Activated CD8-positive, alpha-beta T cell treated with anti-CD3 and anti-CD28 coated beads for 36 hours (primary cell): ENCODE data around the gene ZNF609. TPM values are rescaled to one million over a fixed set of nuclear protein-coding genes. Genes with fewer than 3 reads are reported as not detected.
"Not testable (repeated sequence)": the region's sequence is repeated elsewhere in the genome, so short reads cannot be mapped to it uniquely, and the experiment has no call there.

Experiments used
- ATAC-seq: fragments of 200-7000 bp; cut with Tn5 transposase; one replicate; pipeline ENCODE4 v1.10.0; 2021; ENCODE audit warnings: mild to moderate bottlenecking, moderate library complexity
- CTCF ChIA-PET: fragments of 350-600 bp; sonication (Branson Sonifier 250); formaldehyde crosslinking; loops from one replicate; lab custom pipeline; 2021; ENCODE audit warnings: antibody characterized with exemption; lab: Charles Lee
- POLR2A ChIA-PET: fragments of 350-600 bp; sonication (Branson Sonifier 250); formaldehyde crosslinking; loops from one replicate; lab custom pipeline; 2021; ENCODE audit warnings: antibody characterized with exemption; lab: Charles Lee
- DNase-seq: peaks from one replicate; pipeline ENCODE4 v3.0.0-alpha.2; 2020
- H3K27ac Mint-ChIP-seq: one replicate; pipeline ENCODE4 v1.8.0; 2021; ENCODE audit warnings: mild to moderate bottlenecking, mixed read lengths
- H3K27me3 Mint-ChIP-seq: one replicate; pipeline ENCODE4 v1.8.0; 2021; ENCODE audit warnings: mixed read lengths
- H3K36me3 Mint-ChIP-seq: one replicate; pipeline ENCODE4 v1.8.0; 2021; ENCODE audit warnings: low read depth, mixed read lengths
- H3K4me1 Mint-ChIP-seq: one replicate; pipeline ENCODE4 v1.8.0; 2021; ENCODE audit warnings: low read depth, mixed read lengths
- H3K4me3 Mint-ChIP-seq: one replicate; pipeline ENCODE4 v1.8.0; 2021; ENCODE audit warnings: mild to moderate bottlenecking, moderate library complexity, mixed read lengths
- H3K9me3 Mint-ChIP-seq: one replicate; pipeline ENCODE4 v1.8.0; 2021; ENCODE audit warnings: mixed read lengths
- CTCF ChIP-seq: fragments of 200-600 bp; IDR thresholded peaks from one replicate; pipeline ENCODE4 v1.8.0; 2022; ENCODE audit warnings: antibody characterized with exemption, mild to moderate bottlenecking
- intact Hi-C: fragments of 100-400 bp; cut with micrococcal nuclease; formaldehyde crosslinking; loops from one replicate; pipeline ENCODE4 v1.10.0; 2022
- total RNA-seq, 2 experiments: library from RNA; stranded (reverse); gene quantifications; one replicate each; pipeline ENCODE4 v1.2.3, GENCODE V29; 2021

The ZNF609 gene
- total RNA-seq, 2 experiments from 2014 or later = 37.2 to 39.6 TPM

DNA sequence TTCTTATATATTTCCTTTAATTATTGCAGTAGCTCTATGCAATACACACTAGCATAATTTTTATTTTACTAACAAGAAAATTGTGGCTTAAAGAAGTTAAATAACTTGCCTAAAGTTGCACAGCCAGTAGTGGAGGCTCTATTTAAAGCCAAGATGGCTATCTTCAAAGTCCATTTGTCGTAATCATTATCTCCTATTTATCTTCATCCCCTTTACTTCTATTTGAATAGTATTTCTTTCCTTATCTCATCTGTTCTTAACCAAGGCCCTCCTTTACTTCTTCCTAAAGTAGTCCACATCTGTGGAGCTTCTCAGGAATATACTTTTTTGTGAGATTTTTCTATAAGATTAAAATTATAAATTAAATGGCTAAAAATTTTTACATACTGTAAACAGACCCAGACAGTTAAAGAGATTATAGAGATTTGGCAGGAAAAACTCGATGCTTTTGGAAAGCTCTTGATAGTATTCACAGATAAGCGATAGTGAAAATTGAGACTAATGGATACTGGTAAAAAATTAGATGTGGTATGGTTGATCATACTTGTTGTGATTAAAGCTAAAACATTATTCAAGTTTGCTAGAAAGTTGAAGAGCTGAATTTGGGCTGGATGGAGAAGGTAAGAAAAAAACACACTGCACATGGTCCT is 129.2 kb downstream of the ZNF609 start:
- Mint-ChIP-seq H3K4me1 (peaks cover 49% of the 10 kb centered on the region), H3K27ac (no peak overlapping the region), H3K36me3 (peaks cover 4% of the 10 kb centered on the region), H3K9me3 (no peaks in the 10 kb centered on the region), H3K27me3 (no peaks in the 10 kb centered on the region), H3K4me3 (no peak overlapping the region)
- no peak for TF ChIP-seq CTCF
- no peak for DNase-seq
- intact Hi-C loops = no loop called here
- CTCF ChIA-PET = interaction anchor here (0.9 to 1.5 kb wide), 2 partner anchors 17 to 21 kb away, joined by 3 to 4 read pairs; no protein-coding TSS in a partner anchor
- POLR2A ChIA-PET = interaction anchor here (1.2 to 1.3 kb wide), 2 partner anchors 9 to 10 kb away, joined by 3 read pairs; no protein-coding TSS in a partner anchor
- ATAC-seq = no peak

GRCh38 chr15:64592845-64593244 is 132.5 kb downstream of the ZNF609 start:
- H3K27me3 Mint-ChIP-seq, POLR2A ChIA-PET, H3K9me3 Mint-ChIP-seq, intact Hi-C loops, DNase-seq, ATAC-seq, H3K36me3 Mint-ChIP-seq, H3K27ac Mint-ChIP-seq, CTCF ChIA-PET, H3K4me3 Mint-ChIP-seq: not testable (repeated sequence)
- H3K4me1 Mint-ChIP-seq = peaks cover 47% of the 10 kb centered on the region

GRCh38 chr15:64596701-64597476 is 136.5 kb downstream of the ZNF609 start:
- DNase-seq (peak; percentile 33), ATAC-seq (peak; percentile 72)
- H3K27me3 Mint-ChIP-seq = no peaks in the 10 kb centered on the region
- H3K36me3 Mint-ChIP-seq = peaks cover 3% of the 10 kb centered on the region
- peak overlapping the region; percentile 73 for H3K4me3 Mint-ChIP-seq
- H3K27ac Mint-ChIP-seq = peak overlapping the region; percentile 93
- no peaks in the 10 kb centered on the region for H3K9me3 Mint-ChIP-seq
- no peak for TF ChIP-seq CTCF
- peaks cover 62% of the 10 kb centered on the region for H3K4me1 Mint-ChIP-seq
- CTCF ChIA-PET = interaction anchor here (0.6 to 1.4 kb wide), 5 partner anchors 12 to 85 kb away, joined by 3 to 4 read pairs (median 3); no protein-coding TSS in a partner anchor
- intact Hi-C loops = no loop called here
- POLR2A ChIA-PET = interaction anchor here (1.4 to 2.5 kb wide), 3 partner anchors 12 to 66 kb away, joined by 3 to 11 read pairs (median 3); no protein-coding TSS in a partner anchor

DNA sequence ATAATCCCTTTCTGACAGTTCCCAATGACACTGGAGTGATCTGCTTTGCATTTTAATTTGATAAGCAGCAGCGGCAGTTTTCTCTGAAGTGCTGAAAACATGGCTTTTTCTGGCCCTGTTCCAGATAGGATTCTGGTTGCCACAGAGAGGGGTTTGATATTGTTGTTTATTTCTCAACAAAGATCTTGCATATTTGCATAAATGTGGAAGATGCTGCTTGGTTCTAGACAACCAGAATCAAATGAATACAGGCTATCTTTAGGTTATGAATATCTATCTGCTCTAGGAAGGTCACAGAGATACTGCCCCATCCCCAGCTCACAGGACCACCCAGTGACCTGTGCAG is 137.1 kb downstream of the ZNF609 start:
- ATAC-seq (no peak), DNase-seq (peak; percentile 17)
- H3K27me3 Mint-ChIP-seq = no peaks in the 10 kb centered on the region
- H3K9me3 Mint-ChIP-seq = no peaks in the 10 kb centered on the region
- peaks cover 68% of the 10 kb centered on the region for H3K4me1 Mint-ChIP-seq
- H3K36me3 Mint-ChIP-seq = peaks cover 1% of the 10 kb centered on the region
- H3K4me3 Mint-ChIP-seq = peak overlapping the region; percentile 73
- peak overlapping the region; percentile 93 for H3K27ac Mint-ChIP-seq
- TF ChIP-seq CTCF = no peak
- ChIA-PET CTCF (interaction anchor here (0.6 to 1.4 kb wide), 4 partner anchors 12 to 85 kb away, joined by 3 read pairs; no protein-coding TSS in a partner anchor), POLR2A (interaction anchor here (1.4 to 2.5 kb wide), 2 partner anchors 12 to 23 kb away, joined by 3 to 11 read pairs; no protein-coding TSS in a partner anchor)
- intact Hi-C loops = no loop called here

DNA sequence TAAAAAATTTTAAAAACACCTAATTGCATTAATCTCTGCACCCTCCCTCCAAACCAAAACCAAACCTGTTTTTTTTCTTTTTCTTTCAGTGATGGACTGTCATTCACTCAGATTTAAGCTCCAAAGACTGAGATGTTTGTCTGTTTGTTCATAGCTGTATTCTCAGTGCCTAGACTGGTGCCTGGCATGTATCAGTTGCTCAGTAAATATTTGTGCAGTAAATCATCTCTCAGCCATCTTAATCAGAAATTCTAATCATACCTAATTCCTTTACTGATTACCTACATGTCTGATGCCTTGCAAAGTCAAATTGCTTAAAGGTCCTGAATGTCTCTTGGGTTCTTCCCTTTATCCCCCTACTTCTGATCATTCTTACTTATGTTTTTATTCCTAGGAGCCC is 138.8 kb downstream of the ZNF609 start:
- H3K27ac Mint-ChIP-seq = peak overlapping the region; percentile 69
- H3K4me3 Mint-ChIP-seq = no peak overlapping the region
- DNase-seq = no peak
- peaks cover 1% of the 10 kb centered on the region for H3K9me3 Mint-ChIP-seq
- intact Hi-C loops = no loop called here
- TF ChIP-seq CTCF = no peak
- no peak for ATAC-seq
- H3K27me3 Mint-ChIP-seq = no peaks in the 10 kb centered on the region
- no peaks in the 10 kb centered on the region for H3K36me3 Mint-ChIP-seq
- peaks cover 68% of the 10 kb centered on the region for H3K4me1 Mint-ChIP-seq
- CTCF ChIA-PET = interaction anchor here (0.6 kb wide), 1 partner anchor 37 kb away, joined by 3 read pairs; no protein-coding TSS in a partner anchor
- POLR2A ChIA-PET = interaction anchor here (0.9 kb wide), 1 partner anchor 10 kb away, joined by 3 read pairs; no protein-coding TSS in a partner anchor
